PC-3 (cell line): ENCODE measurements around the gene STAG3. TPM values are rescaled to one million over a fixed set of nuclear protein-coding genes. Genes with fewer than 3 reads are reported as not detected.
A peak's percentile ranks its signal among the peaks of the same experiment; 100 is the strongest.

Experiments used
- ATAC-seq: fragments of 200-7000 bp; cut with Tn5 transposase; 2 replicates; pipeline ENCODE4 v1.9.1; 2020; ENCODE audit warnings: mild to moderate bottlenecking, moderate library complexity
- BruUV-seq: library from RNA; stranded (reverse); fragments of 400-500 nt; replicated peaks from 2 replicates; lab custom pipeline; 2021; lab: Mats Ljungman, UMichigan
- CTCF ChIA-PET: fragments of 300-600 bp; sonication (Branson Sonifier 250); formaldehyde crosslinking; loops from one replicate; lab custom pipeline; 2022; ENCODE audit warnings: antibody characterized with exemption; lab: Charles Lee
- POLR2A ChIA-PET: fragments of 300-600 bp; sonication (Branson Sonifier 250); formaldehyde crosslinking; loops from one replicate; lab custom pipeline; 2022; ENCODE audit warnings: antibody characterized with exemption; ENCODE audit not compliant: unreplicated experiment; lab: Charles Lee
- DNase-seq: peaks from one replicate; pipeline ENCODE4 v3.0.0-alpha.2; 2015
- H2AFZ ChIP-seq: fragments of 300-600 bp; sonication (generic); 2 replicates; pipeline ENCODE4 v1.6.0; 2016; ENCODE audit warnings: antibody characterized with exemption, low read length
- H3F3A ChIP-seq: fragments of 300-600 bp; sonication (generic); one replicate; pipeline ENCODE4 v1.6.0; 2017; ENCODE audit warnings: antibody characterized with exemption, low read length, control low read depth, mild to moderate bottlenecking; ENCODE audit not compliant: unreplicated experiment
- H3K27ac ChIP-seq: fragments of 300-600 bp; sonication (generic); 2 replicates; pipeline ENCODE4 v1.5.1; 2016; ENCODE audit warnings: mild to moderate bottlenecking, low read length
- H3K27me3 ChIP-seq: fragments of 300-600 bp; sonication (generic); 2 replicates; pipeline ENCODE4 v1.6.1; 2016; ENCODE audit warnings: low read length, mixed read lengths
- H3K36me3 ChIP-seq: fragments of 300-600 bp; sonication (generic); 2 replicates; pipeline ENCODE4 v1.6.1; 2016; ENCODE audit warnings: low read depth, mixed run types, low read length, mixed read lengths
- H3K4me1 ChIP-seq: fragments of 300-600 bp; sonication (generic); 2 replicates; pipeline ENCODE4 v1.5.1; 2016; ENCODE audit warnings: low read length; ENCODE audit not compliant: insufficient read depth
- H3K4me2 ChIP-seq: fragments of 300-600 bp; sonication (generic); 2 replicates; pipeline ENCODE4 v1.6.0; 2016; ENCODE audit warnings: low read length
- H3K4me3 ChIP-seq: fragments of 300-600 bp; sonication (generic); 2 replicates; pipeline ENCODE4 v1.5.1; 2016; ENCODE audit warnings: mild to moderate bottlenecking, low read length, mixed read lengths
- H3K79me2 ChIP-seq: fragments of 300-600 bp; sonication (generic); 2 replicates; pipeline ENCODE4 v1.6.1; 2017; ENCODE audit warnings: low read length, mixed read lengths
- H3K9ac ChIP-seq: fragments of 300-600 bp; sonication (generic); 2 replicates; pipeline ENCODE4 v1.6.0; 2016; ENCODE audit warnings: mild to moderate bottlenecking, low read length
- H3K9me2 ChIP-seq: fragments of 300-600 bp; sonication (generic); replicated peaks from 2 replicates; pipeline ENCODE4 v1.6.1; 2016; ENCODE audit warnings: mixed run types, low read length, mixed read lengths
- H3K9me3 ChIP-seq: fragments of 300-600 bp; sonication (generic); 2 replicates; pipeline ENCODE4 v1.6.1; 2016; ENCODE audit warnings: low read length, mixed read lengths
- H4K20me1 ChIP-seq: fragments of 300-600 bp; sonication (generic); 2 replicates; pipeline ENCODE4 v1.6.1; 2016; ENCODE audit warnings: low read length, mixed read lengths
- CTCF ChIP-seq: fragments of 300-600 bp; sonication (generic); conservative IDR thresholded peaks from 2 replicates; pipeline ENCODE4 v1.5.1; 2017; ENCODE audit warnings: antibody characterized with exemption, low read depth, mild to moderate bottlenecking, low read length
- EZH2 ChIP-seq: fragments of 300-600 bp; sonication (generic); IDR thresholded peaks from one replicate; pipeline ENCODE4 v1.6.1; 2017; ENCODE audit warnings: antibody characterized with exemption, mild to moderate bottlenecking, low read length; ENCODE audit not compliant: unreplicated experiment
- EZH2phosphoT487 ChIP-seq: fragments of 300-600 bp; sonication (generic); IDR thresholded peaks from 2 replicates; pipeline ENCODE4 v1.6.1; 2018; ENCODE audit warnings: mild to moderate bottlenecking, antibody characterized with exemption, low read length, borderline replicate concordance
- intact Hi-C: fragments of 100-400 bp; cut with micrococcal nuclease; formaldehyde crosslinking; loops from 2 replicates; pipeline ENCODE4 v1.9.0; 2023
- total RNA-seq: library from RNA; depleted of rRNA; stranded (reverse); fragments of >200 nt; gene quantifications from 2 replicates; pipeline ENCODE4 v1.2.3, GENCODE V29; 2014

STAG3 gene
- total RNA-seq, 1 experiment from 2014 or later = 0.07 TPM

DNA sequence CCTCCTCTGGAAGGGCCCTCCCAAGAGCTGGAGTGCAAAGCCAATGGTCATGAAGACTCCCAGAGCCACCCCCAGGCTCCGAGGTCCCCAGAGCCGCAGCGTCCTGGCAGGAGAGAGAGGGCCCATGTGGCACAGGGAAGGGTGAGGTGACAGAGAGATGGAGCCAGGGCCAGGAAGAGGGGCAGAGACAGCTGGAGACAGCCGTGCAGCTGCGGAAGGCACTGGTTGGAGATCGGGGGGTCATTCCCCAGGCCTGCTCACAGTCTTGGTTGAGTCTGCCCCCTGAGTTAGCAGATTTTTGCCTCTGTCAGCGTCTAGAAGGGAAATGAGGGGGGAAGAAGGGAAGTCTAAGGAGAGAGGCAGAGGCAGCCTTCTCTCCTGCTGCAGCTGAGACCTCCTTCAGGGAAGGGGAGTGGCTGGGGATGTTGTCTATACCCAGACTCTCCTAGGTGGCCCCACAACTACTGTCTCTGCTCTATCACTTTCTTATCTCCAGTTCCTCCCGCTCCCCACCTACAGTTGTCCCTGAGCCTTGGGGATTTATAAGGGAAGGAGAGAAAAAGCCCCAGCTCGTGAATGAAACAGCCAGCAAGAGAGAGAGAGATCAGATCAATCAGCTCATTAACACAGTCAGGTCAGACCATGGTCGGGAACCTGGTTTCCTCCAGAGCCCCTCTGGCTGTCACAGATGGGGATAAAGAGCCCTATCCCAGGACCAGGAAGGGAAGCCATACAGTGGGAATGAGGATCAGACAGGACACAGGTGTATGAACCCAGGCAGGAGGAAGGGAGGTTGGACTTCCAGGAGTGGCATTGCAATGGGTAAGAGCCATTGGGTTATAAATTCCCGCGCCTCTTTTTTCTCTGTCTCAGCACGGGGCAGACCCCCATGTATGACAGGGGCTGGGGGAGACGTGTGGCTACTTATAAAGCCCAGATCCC is 10.5 kb upstream of the STAG3 start:
- Histone ChIP-seq H3K4me1 (peaks cover 17% of the 10 kb centered on the region; the same call in 1 of the 2 replicates), H3K9me3 (no peaks in the 10 kb centered on the region), H3K27me3 (no peaks in the 10 kb centered on the region), H3K9ac (no peak overlapping the region), H3K4me2 (peak overlapping the region; percentile 97), H3K79me2 (no peaks in the 10 kb centered on the region), H3K36me3 (no peaks in the 10 kb centered on the region), H3K9me2 (no peaks in the 10 kb centered on the region), H3K4me3 (peak overlapping the region; percentile 72; the same call in 1 of the 2 replicates), H3K27ac (no peak overlapping the region), H3F3A (no peaks in the 10 kb centered on the region), H4K20me1 (no peaks in the 10 kb centered on the region), H2AFZ (peak overlapping the region; percentile 93; the same call in 1 of the 2 replicates)
- no TSS peak for BruUV-seq
- ChIA-PET CTCF (interaction anchor here (1.0 kb wide), 1 partner anchor 22 kb away, joined by 3 read pairs; no protein-coding TSS in a partner anchor), POLR2A (no interaction called here)
- DNase-seq (no peak), ATAC-seq (no peak)
- TF ChIP-seq EZH2phosphoT487 (no peak), CTCF (no peak), EZH2 (no peak)
- intact Hi-C loops = no loop called here

DNA sequence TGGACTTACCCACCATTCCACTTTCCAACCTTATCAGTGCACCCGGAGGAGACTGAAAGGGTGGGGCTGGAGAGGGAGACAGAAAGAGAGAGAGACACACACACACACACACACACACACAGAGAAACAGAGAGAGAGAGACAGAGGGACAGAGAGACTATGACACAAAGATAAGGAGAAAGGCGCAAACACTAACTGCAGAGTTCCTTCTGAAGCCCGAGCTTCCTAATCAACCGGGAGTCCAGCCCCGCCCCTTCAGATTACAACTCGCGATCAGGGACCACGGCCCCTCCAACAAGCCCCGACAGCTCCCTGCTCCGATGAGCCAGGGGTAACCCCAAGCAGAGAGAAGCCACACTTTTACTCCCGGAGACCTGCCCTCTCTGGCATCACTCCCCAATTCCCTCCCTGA is 9.8 kb upstream of the STAG3 start:
- Histone ChIP-seq H2AFZ (peak overlapping the region; percentile 93), H3K79me2 (no peaks in the 10 kb centered on the region), H3K4me1 (peaks cover 15% of the 10 kb centered on the region; the same call in 1 of the 2 replicates), H4K20me1 (no peaks in the 10 kb centered on the region), H3F3A (no peaks in the 10 kb centered on the region), H3K36me3 (no peaks in the 10 kb centered on the region), H3K27me3 (no peaks in the 10 kb centered on the region), H3K9me2 (no peaks in the 10 kb centered on the region), H3K9ac (no peak overlapping the region), H3K27ac (no peak overlapping the region), H3K4me3 (peak overlapping the region; percentile 72), H3K9me3 (no peaks in the 10 kb centered on the region), H3K4me2 (peak overlapping the region; percentile 97)
- ChIA-PET POLR2A (no interaction called here), CTCF (interaction anchor here (0.6 to 1.0 kb wide), 2 partner anchors 21 to 22 kb away, joined by 3 to 4 read pairs; no protein-coding TSS in a partner anchor)
- no TSS peak for BruUV-seq
- no peak for DNase-seq
- intact Hi-C loops = no loop called here
- no peak for TF ChIP-seq EZH2phosphoT487
- TF ChIP-seq CTCF = no peak
- no peak for TF ChIP-seq EZH2
- ATAC-seq = peak; percentile 4; the same call in 1 of the 2 replicates
